ENCODE measurements around the gene FCGR2B.
"Not testable (repeated sequence)": the region's sequence is repeated elsewhere in the genome, so short reads cannot be mapped to it uniquely, and the experiment has no call there.

DNA sequence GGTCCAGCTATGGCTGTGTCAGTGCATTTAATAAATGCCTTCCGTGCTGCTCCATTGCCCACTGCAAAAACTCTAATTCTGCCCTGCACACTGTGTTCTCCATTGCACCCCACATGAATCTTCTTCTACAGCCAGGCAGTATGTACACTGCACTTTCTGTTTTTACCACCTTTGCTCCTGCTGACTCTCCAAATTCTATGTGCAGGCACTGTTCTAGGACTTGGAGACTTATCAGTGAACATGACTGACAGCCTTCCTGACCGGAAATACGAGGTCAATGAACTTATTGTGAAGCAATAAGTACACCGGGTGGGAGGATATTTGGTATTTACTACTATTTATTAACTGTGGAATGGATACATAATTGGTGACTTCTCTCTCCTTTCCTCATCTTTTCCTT is 1.7 kb downstream of the FCGR2B start:
- not testable (repeated sequence) for TF ChIP-seq GABPA (IDR thresholded peaks at IDR 0.05; ENCODE audit: low read depth); SPI1 (IDR thresholded peaks at IDR 0.05; ENCODE audit: borderline replicate concordance, low read depth)
- TF ChIP-seq, protein P1, sequence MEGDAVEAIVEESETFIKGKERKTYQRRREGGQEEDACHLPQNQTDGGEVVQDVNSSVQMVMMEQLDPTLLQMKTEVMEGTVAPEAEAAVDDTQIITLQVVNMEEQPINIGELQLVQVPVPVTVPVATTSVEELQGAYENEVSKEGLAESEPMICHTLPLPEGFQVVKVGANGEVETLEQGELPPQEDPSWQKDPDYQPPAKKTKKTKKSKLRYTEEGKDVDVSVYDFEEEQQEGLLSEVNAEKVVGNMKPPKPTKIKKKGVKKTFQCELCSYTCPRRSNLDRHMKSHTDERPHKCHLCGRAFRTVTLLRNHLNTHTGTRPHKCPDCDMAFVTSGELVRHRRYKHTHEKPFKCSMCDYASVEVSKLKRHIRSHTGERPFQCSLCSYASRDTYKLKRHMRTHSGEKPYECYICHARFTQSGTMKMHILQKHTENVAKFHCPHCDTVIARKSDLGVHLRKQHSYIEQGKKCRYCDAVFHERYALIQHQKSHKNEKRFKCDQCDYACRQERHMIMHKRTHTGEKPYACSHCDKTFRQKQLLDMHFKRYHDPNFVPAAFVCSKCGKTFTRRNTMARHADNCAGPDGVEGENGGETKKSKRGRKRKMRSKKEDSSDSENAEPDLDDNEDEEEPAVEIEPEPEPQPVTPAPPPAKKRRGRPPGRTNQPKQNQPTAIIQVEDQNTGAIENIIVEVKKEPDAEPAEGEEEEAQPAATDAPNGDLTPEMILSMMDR (IDR thresholded peaks at IDR 0.05; ENCODE audit: insufficient read depth, low read length): not testable (repeated sequence)
